Adrenal gland (tissue), 5 donors: ENCODE data around the gene PDZRN3.

Experiments used
- CTCF ChIP-seq, 6 experiments: fragments of 450-650 bp in 4 of 6; fragments of 200-600 bp in 2 of 6; sonication (generic) in 1 of 6; IDR thresholded peaks; 1 replicate in 5 of 6; 2 replicates in 1 of 6; pipeline versions ENCODE4 v1.5.1 to v1.8.0; 2016 to 2021; ENCODE audit warnings: antibody characterized with exemption in 6 of 6, mild to moderate bottlenecking in 2 of 6, moderate library complexity in 1 of 6
- POLR2A ChIP-seq, 2 donors: fragments of 450-650 bp; IDR thresholded peaks; one replicate each; pipeline ENCODE4 v1.6.1; 2017; ENCODE audit warnings: antibody characterized with exemption in 2 of 2, mild to moderate bottlenecking in 2 of 2, moderate library complexity in 1 of 2
- donor health status: DM: no; HTN: no; CAD: no.

GRCh38 chr3:73674280-73674679, 49.5 kb upstream of the PDZRN3 start:
- no peak for TF ChIP-seq CTCF (IDR thresholded peaks at IDR 0.05)
- no peak for TF ChIP-seq POLR2A (IDR thresholded peaks at IDR 0.05)
